Liver (tissue), 9 donors: ENCODE measurements around the gene APOL3. TPM values are rescaled to one million over a fixed set of nuclear protein-coding genes. Genes with fewer than 3 reads are reported as not detected.

Experiments used
- DNase-seq: peaks from one replicate; pipeline ENCODE4 v3.0.0-alpha.2; 2017; ENCODE audit warnings: low spot score
- H3K27ac ChIP-seq, 2 donors: one replicate each; pipeline ENCODE4 v1.7.0; 2013; ENCODE audit warnings: inconsistent platforms in 2 of 2, low read length in 2 of 2, control low read depth in 1 of 2, low read depth in 1 of 2, mild to moderate bottlenecking in 1 of 2
- H3K27me3 ChIP-seq, 4 donors: one replicate each; pipeline versions ENCODE4 v1.6.1 to v1.7.0; 2013; ENCODE audit warnings: low read length in 3 of 4, inconsistent platforms in 1 of 4, mild to moderate bottlenecking in 1 of 4, moderate library complexity in 1 of 4; ENCODE audit not compliant: control insufficient read depth in 4 of 4, insufficient read depth in 4 of 4
- H3K36me3 ChIP-seq, 4 donors: one replicate each; pipeline versions ENCODE4 v1.6.1 to v1.7.0; 2013; ENCODE audit warnings: low read length in 3 of 4, mild to moderate bottlenecking in 3 of 4, low read depth in 1 of 4, moderate library complexity in 1 of 4; ENCODE audit not compliant: control insufficient read depth in 4 of 4, insufficient read depth in 3 of 4
- H3K4me1 ChIP-seq, 4 donors: one replicate each; pipeline versions ENCODE4 v1.6.1 to v1.7.0; 2013; ENCODE audit warnings: low read length in 3 of 4, mild to moderate bottlenecking in 3 of 4, moderate library complexity in 1 of 4; ENCODE audit not compliant: control insufficient read depth in 4 of 4, insufficient read depth in 4 of 4
- H3K4me3 ChIP-seq, 3 donors: one replicate each; pipeline versions ENCODE4 v1.6.1 to v1.7.0; 2013; ENCODE audit warnings: low read length in 3 of 3, control low read depth in 1 of 3, low read depth in 1 of 3, mild to moderate bottlenecking in 1 of 3
- H3K9ac ChIP-seq, 2 donors: one replicate each; pipeline ENCODE4 v1.7.0; 2013; ENCODE audit warnings: low read length in 2 of 2, mild to moderate bottlenecking in 2 of 2, moderate library complexity in 2 of 2, control low read depth in 1 of 2, low read depth in 1 of 2
- H3K9me3 ChIP-seq, 4 donors: one replicate each; pipeline versions ENCODE4 v1.6.1 to v1.7.0; 2013; ENCODE audit warnings: low read length in 3 of 4; ENCODE audit not compliant: control insufficient read depth in 4 of 4
- EGR1 ChIP-seq, 2 donors: IDR thresholded peaks; 2 replicates each; pipeline ENCODE4 v1.6.1; 2016 to 2018; ENCODE audit warnings: antibody characterized with exemption in 2 of 2, low read depth in 2 of 2
- FOXA1 ChIP-seq: IDR thresholded peaks from 2 replicates; pipeline ENCODE4 v1.6.1; 2016; ENCODE audit warnings: antibody characterized with exemption
- GABPA ChIP-seq, 2 donors: IDR thresholded peaks in 1 of 2; conservative IDR thresholded peaks in 1 of 2; 2 replicates each; pipeline ENCODE4 v1.6.1; 2016; ENCODE audit warnings: antibody characterized with exemption in 2 of 2, mild to moderate bottlenecking in 1 of 2, moderate library complexity in 1 of 2
- HNF4A ChIP-seq, 2 donors: conservative IDR thresholded peaks; 2 replicates each; pipeline ENCODE4 v1.6.1; 2016; ENCODE audit warnings: antibody characterized with exemption in 2 of 2, mild to moderate bottlenecking in 2 of 2
- HNF4G ChIP-seq: IDR thresholded peaks from 2 replicates; pipeline ENCODE4 v1.6.1; 2016; ENCODE audit warnings: antibody characterized with exemption
- JUND ChIP-seq, 2 donors: IDR thresholded peaks; 2 replicates each; pipeline ENCODE4 v1.6.1; 2016; ENCODE audit warnings: antibody characterized with exemption in 2 of 2
- NR2F2 ChIP-seq: IDR thresholded peaks from 2 replicates; pipeline ENCODE4 v1.6.1; 2016; ENCODE audit warnings: antibody characterized with exemption
- RAD21 ChIP-seq, 2 donors: IDR thresholded peaks; 2 replicates each; pipeline ENCODE4 v1.6.1; 2016; ENCODE audit warnings: antibody characterized with exemption in 2 of 2, mild to moderate bottlenecking in 2 of 2
- RXRA ChIP-seq, 2 donors: IDR thresholded peaks; 2 replicates each; pipeline ENCODE4 v1.6.1; 2017 to 2018; ENCODE audit warnings: antibody characterized with exemption in 2 of 2, mild to moderate bottlenecking in 1 of 2
- SP1 ChIP-seq: IDR thresholded peaks from 2 replicates; pipeline ENCODE4 v1.6.1; 2018; ENCODE audit warnings: antibody characterized with exemption, mild to moderate bottlenecking
- TAF1 ChIP-seq: conservative IDR thresholded peaks from 2 replicates; pipeline ENCODE4 v1.6.1; 2016; ENCODE audit warnings: antibody characterized with exemption, mild to moderate bottlenecking
- YY1 ChIP-seq: IDR thresholded peaks from 2 replicates; pipeline ENCODE4 v1.6.1; 2016; ENCODE audit warnings: antibody characterized with exemption, mild to moderate bottlenecking
- WGBS: extraction: QIAGEN DNeasy Blood & Tissue Kit; methylation state at CpG from one replicate; pipeline ENCODE4 v1.1.7; 2013; 5-methylcytosine and 5-hydroxymethylcytosine counted together
- polyA plus RNA-seq, 2 donors: library from polyadenylated mRNA; stranded (reverse) in 1 of 2; unstranded in 1 of 2; fragments of 200-250 nt in 1 of 2; fragments of >200 nt in 1 of 2; fragmentation: Nextera tagmentation in 1 of 2; extraction: Ambion mirVana in 1 of 2; gene quantifications; one replicate each; pipeline versions ENCODE4 v1.2.1 to v1.2.3, GENCODE V29; 2013 to 2015
- total RNA-seq, 2 donors: library from RNA; depleted of rRNA; stranded (reverse); fragments of >200 nt; gene quantifications; one replicate each; pipeline ENCODE4 v1.2.3, GENCODE V29; 2014
- TF ChIP-seq, protein P1 (sequence below): fragments of 150-350 bp; IDR thresholded peaks from 2 replicates; pipeline ENCODE4 v1.5.1; 2017; ENCODE audit warnings: improper control_type of control experiment, low read depth, low read length; ENCODE audit not compliant: missing input control
- TF ChIP-seq, protein P2 (sequence below): IDR thresholded peaks from 2 replicates; pipeline ENCODE4 v1.6.1; 2016; ENCODE audit warnings: antibody characterized with exemption
- TF ChIP-seq, protein P3 (sequence below): IDR thresholded peaks from 2 replicates; pipeline ENCODE4 v1.6.1; 2016; ENCODE audit warnings: antibody characterized with exemption
- TF ChIP-seq, protein P4 (sequence below): IDR thresholded peaks from 2 replicates; pipeline ENCODE4 v1.6.1; 2016; ENCODE audit warnings: antibody characterized with exemption, mild to moderate bottlenecking
- TF ChIP-seq, protein P5 (sequence below): IDR thresholded peaks from 2 replicates; pipeline ENCODE4 v1.6.1; 2016; ENCODE audit warnings: antibody characterized with exemption
- donor health status: healthy.
- donor health status: healthy.
- donor health status: healthy.
- donor health status: healthy.
- donor health status: healthy.

The APOL3 gene
- total and polyA plus RNA-seq, 4 donors, result 7.2 to 34.5 (median 11.8) TPM

DNA sequence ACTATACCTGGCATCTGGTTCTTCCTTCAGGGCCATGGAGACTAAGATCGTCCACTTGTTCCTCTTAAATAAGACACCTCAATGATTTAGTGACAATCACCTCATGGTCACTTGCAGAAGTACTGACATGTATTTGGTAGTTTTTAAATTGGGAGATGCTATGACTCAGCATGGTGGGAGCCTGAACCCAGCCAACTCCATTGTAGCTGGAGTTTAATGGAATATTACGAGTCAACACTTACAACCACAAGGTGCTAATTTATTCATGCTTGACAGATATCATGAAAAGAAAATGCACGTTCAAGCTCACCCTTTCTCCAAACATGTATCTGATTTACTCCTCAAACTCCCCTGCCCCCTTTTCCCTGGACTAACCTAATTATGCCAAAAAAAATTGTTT, 16.6 kb upstream of the APOL3 start:
- Histone ChIP-seq H3K9me3 (no peaks in the 10 kb centered on the region), H3K4me1 (peaks cover 0 to 3% (median 0%) of the 10 kb centered on the region in 4 donors), H3K4me3 (no peak overlapping the region), H3K36me3 (no peaks in the 10 kb centered on the region), H3K27me3 (no peaks in the 10 kb centered on the region), H3K27ac (no peak overlapping the region), H3K9ac (no peak overlapping the region)
- 91% methylated on average over 3 of the region's 3 CpGs for WGBS
- TF ChIP-seq RXRA (IDR thresholded peaks at IDR 0.05) (no peak), RAD21 (IDR thresholded peaks at IDR 0.05) (no peak), NR2F2 (no peak), SP1 (no peak), HNF4G (no peak), FOXA1 (no peak), EGR1 (IDR thresholded peaks at IDR 0.05; ENCODE audit: low read depth in 2 of 2) (no peak), GABPA (IDR thresholded peaks at IDR 0.05 in 1 of 2, conservative IDR thresholded peaks at IDR 0.05 in 1 of 2) (no peak), HNF4A (conservative IDR thresholded peaks at IDR 0.05) (no peak)
- TF ChIP-seq, protein P1, sequence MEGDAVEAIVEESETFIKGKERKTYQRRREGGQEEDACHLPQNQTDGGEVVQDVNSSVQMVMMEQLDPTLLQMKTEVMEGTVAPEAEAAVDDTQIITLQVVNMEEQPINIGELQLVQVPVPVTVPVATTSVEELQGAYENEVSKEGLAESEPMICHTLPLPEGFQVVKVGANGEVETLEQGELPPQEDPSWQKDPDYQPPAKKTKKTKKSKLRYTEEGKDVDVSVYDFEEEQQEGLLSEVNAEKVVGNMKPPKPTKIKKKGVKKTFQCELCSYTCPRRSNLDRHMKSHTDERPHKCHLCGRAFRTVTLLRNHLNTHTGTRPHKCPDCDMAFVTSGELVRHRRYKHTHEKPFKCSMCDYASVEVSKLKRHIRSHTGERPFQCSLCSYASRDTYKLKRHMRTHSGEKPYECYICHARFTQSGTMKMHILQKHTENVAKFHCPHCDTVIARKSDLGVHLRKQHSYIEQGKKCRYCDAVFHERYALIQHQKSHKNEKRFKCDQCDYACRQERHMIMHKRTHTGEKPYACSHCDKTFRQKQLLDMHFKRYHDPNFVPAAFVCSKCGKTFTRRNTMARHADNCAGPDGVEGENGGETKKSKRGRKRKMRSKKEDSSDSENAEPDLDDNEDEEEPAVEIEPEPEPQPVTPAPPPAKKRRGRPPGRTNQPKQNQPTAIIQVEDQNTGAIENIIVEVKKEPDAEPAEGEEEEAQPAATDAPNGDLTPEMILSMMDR, result no peak
- TF ChIP-seq, protein P2, sequence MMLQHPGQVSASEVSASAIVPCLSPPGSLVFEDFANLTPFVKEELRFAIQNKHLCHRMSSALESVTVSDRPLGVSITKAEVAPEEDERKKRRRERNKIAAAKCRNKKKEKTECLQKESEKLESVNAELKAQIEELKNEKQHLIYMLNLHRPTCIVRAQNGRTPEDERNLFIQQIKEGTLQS, result no peak
- TF ChIP-seq, protein P3, sequence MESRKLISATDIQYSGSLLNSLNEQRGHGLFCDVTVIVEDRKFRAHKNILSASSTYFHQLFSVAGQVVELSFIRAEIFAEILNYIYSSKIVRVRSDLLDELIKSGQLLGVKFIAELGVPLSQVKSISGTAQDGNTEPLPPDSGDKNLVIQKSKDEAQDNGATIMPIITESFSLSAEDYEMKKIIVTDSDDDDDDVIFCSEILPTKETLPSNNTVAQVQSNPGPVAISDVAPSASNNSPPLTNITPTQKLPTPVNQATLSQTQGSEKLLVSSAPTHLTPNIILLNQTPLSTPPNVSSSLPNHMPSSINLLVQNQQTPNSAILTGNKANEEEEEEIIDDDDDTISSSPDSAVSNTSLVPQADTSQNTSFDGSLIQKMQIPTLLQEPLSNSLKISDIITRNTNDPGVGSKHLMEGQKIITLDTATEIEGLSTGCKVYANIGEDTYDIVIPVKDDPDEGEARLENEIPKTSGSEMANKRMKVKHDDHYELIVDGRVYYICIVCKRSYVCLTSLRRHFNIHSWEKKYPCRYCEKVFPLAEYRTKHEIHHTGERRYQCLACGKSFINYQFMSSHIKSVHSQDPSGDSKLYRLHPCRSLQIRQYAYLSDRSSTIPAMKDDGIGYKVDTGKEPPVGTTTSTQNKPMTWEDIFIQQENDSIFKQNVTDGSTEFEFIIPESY, result no peak
- TF ChIP-seq, protein P4, sequence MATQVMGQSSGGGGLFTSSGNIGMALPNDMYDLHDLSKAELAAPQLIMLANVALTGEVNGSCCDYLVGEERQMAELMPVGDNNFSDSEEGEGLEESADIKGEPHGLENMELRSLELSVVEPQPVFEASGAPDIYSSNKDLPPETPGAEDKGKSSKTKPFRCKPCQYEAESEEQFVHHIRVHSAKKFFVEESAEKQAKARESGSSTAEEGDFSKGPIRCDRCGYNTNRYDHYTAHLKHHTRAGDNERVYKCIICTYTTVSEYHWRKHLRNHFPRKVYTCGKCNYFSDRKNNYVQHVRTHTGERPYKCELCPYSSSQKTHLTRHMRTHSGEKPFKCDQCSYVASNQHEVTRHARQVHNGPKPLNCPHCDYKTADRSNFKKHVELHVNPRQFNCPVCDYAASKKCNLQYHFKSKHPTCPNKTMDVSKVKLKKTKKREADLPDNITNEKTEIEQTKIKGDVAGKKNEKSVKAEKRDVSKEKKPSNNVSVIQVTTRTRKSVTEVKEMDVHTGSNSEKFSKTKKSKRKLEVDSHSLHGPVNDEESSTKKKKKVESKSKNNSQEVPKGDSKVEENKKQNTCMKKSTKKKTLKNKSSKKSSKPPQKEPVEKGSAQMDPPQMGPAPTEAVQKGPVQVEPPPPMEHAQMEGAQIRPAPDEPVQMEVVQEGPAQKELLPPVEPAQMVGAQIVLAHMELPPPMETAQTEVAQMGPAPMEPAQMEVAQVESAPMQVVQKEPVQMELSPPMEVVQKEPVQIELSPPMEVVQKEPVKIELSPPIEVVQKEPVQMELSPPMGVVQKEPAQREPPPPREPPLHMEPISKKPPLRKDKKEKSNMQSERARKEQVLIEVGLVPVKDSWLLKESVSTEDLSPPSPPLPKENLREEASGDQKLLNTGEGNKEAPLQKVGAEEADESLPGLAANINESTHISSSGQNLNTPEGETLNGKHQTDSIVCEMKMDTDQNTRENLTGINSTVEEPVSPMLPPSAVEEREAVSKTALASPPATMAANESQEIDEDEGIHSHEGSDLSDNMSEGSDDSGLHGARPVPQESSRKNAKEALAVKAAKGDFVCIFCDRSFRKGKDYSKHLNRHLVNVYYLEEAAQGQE, result no peak
- no peak for DNase-seq

DNA sequence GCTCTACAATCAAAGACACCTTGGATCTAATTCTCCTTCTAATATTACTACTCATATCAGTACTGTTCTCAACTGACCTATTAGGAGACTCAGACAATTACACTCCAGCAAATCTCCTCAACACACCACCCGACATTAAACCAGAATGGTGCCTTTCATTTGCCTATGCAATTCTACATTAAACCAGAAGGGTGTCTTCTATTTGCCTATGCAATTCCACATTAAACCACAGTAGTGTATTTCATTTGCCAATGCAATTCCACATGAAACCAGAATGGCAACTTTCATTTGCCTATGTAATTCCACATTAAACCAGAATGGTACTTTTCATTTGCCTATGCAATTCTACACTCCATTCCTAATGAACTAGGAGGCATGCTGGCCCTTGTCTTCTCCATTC, 15.3 kb upstream of the APOL3 start:
- Histone ChIP-seq H3K36me3 (no peaks in the 10 kb centered on the region), H3K27ac (no peak overlapping the region), H3K4me3 (no peak overlapping the region), H3K27me3 (no peaks in the 10 kb centered on the region), H3K9ac (no peak overlapping the region), H3K4me1 (peaks cover 0 to 3% (median 0%) of the 10 kb centered on the region in 4 donors), H3K9me3 (no peaks in the 10 kb centered on the region)
- 3% methylated on average over 1 of the region's 1 CpG for WGBS
- DNase-seq, result no peak
- TF ChIP-seq, protein P2, result no peak
- TF ChIP-seq RXRA (IDR thresholded peaks at IDR 0.05), result no peak
- no peak for TF ChIP-seq RAD21 (IDR thresholded peaks at IDR 0.05)
- TF ChIP-seq HNF4A (conservative IDR thresholded peaks at IDR 0.05), result no peak
- TF ChIP-seq, protein P5, sequence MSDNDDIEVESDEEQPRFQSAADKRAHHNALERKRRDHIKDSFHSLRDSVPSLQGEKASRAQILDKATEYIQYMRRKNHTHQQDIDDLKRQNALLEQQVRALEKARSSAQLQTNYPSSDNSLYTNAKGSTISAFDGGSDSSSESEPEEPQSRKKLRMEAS, result no peak
- TF ChIP-seq TAF1, result no peak
- TF ChIP-seq JUND (IDR thresholded peaks at IDR 0.05), result no peak
- TF ChIP-seq YY1, result no peak
- TF ChIP-seq, protein P4, result no peak
- TF ChIP-seq, protein P3, result no peak
